SK-N-SH treated with all-trans-retinoic acid at 6 μM for 48 hours (cell line): ENCODE measurements around the gene EZR.

ENCODE experiments used
- ATAC-seq: fragments of 200-7000 bp; cut with Tn5 transposase; 3 replicates; pipeline ENCODE4 v1.9.1; 2020; ENCODE audit warnings: mild to moderate bottlenecking, moderate library complexity
- ARNTL ChIP-seq: fragments of 450-650 bp; formaldehyde crosslinking; IDR thresholded peaks from 2 replicates; pipeline ENCODE4 v1.5.0; 2020; ENCODE audit warnings: low read depth, mild to moderate bottlenecking, moderate library complexity, borderline replicate concordance
- ESRRG ChIP-seq: fragments of 250-450 bp; sonication (Bioruptor Pico); IDR thresholded peaks from 2 replicates; pipeline ENCODE4 v1.6.1; 2021; ENCODE audit warnings: mild to moderate bottlenecking
- GLIS3 ChIP-seq: fragments of 250-450 bp; sonication (Bioruptor Pico); IDR thresholded peaks from 2 replicates; pipeline ENCODE4 v1.5.0; 2020; ENCODE audit warnings: mild to moderate bottlenecking, moderate library complexity
- ISL1 ChIP-seq: fragments of 250-450 bp; sonication (Bioruptor Pico); IDR thresholded peaks from 2 replicates; pipeline ENCODE4 v2.1.2; 2022; ENCODE audit warnings: mild to moderate bottlenecking, moderate library complexity
- OSR1 ChIP-seq: fragments of 250-450 bp; sonication (Bioruptor Pico); IDR thresholded peaks from 2 replicates; pipeline ENCODE4 v1.8.0; 2022; ENCODE audit warnings: moderate library complexity, mild to moderate bottlenecking, inconsistent platforms
- PPARA ChIP-seq: fragments of 250-450 bp; sonication (Bioruptor Pico); IDR thresholded peaks from 2 replicates; pipeline ENCODE4 v1.5.0; 2020; ENCODE audit warnings: mild to moderate bottlenecking, borderline replicate concordance
- RARB ChIP-seq: fragments of 250-450 bp; sonication (Bioruptor Pico); IDR thresholded peaks from 2 replicates; pipeline ENCODE4 v1.8.0; 2021; ENCODE audit warnings: mild to moderate bottlenecking, moderate library complexity
- TCF4 ChIP-seq: fragments of 250-450 bp; sonication (Bioruptor Pico); IDR thresholded peaks from 2 replicates; pipeline ENCODE4 v1.8.0; 2021; ENCODE audit warnings: mild to moderate bottlenecking, moderate library complexity, borderline replicate concordance
- TOX ChIP-seq: fragments of 250-450 bp; sonication (Bioruptor Pico); IDR thresholded peaks from 2 replicates; pipeline ENCODE4 v1.8.0; 2021; ENCODE audit warnings: mild to moderate bottlenecking, moderate library complexity, borderline replicate concordance
- ZC3H10 ChIP-seq: fragments of 250-450 bp; sonication (Bioruptor Pico); IDR thresholded peaks from 2 replicates; pipeline ENCODE4 v1.5.1; 2021; ENCODE audit warnings: mild to moderate bottlenecking, moderate library complexity
- ZFP3 ChIP-seq: fragments of 250-450 bp; sonication (Bioruptor Pico); IDR thresholded peaks from 2 replicates; pipeline ENCODE4 v1.5.0; 2020; ENCODE audit warnings: mild to moderate bottlenecking, moderate library complexity
- ZFP30 ChIP-seq: fragments of 450-650 bp; formaldehyde crosslinking; IDR thresholded peaks from 2 replicates; pipeline ENCODE4 v1.5.0; 2022; ENCODE audit warnings: mild to moderate bottlenecking, moderate library complexity
- ZNF70 ChIP-seq: fragments of 450-650 bp; formaldehyde crosslinking; IDR thresholded peaks from 2 replicates; pipeline ENCODE4 v1.5.0; 2020; ENCODE audit warnings: mild to moderate bottlenecking, moderate library complexity
- ZNF8 ChIP-seq: fragments of 450-650 bp; formaldehyde crosslinking; IDR thresholded peaks from 2 replicates; pipeline ENCODE4 v1.5.0; 2020; ENCODE audit warnings: mild to moderate bottlenecking, moderate library complexity
- TF ChIP-seq, protein P1 (sequence below): fragments of 250-450 bp; sonication (Bioruptor Pico); IDR thresholded peaks from 2 replicates; pipeline ENCODE4 v1.8.0; 2020; ENCODE audit warnings: mild to moderate bottlenecking, moderate library complexity, borderline replicate concordance
- TF ChIP-seq, protein P2 (sequence below): fragments of 250-450 bp; sonication (Bioruptor Pico); IDR thresholded peaks from 2 replicates; pipeline ENCODE4 v1.5.1; 2020; ENCODE audit warnings: low read depth, mild to moderate bottlenecking, moderate library complexity
- TF ChIP-seq, protein P3 (sequence below): fragments of 250-450 bp; sonication (Bioruptor Pico); IDR thresholded peaks from 2 replicates; pipeline ENCODE4 v1.8.0; 2021; ENCODE audit warnings: low read depth, mild to moderate bottlenecking, moderate library complexity, borderline replicate concordance
- TF ChIP-seq, protein P4 (sequence below): fragments of 250-450 bp; sonication (Bioruptor Pico); IDR thresholded peaks from 2 replicates; pipeline ENCODE4 v1.5.1; 2021; ENCODE audit warnings: mild to moderate bottlenecking, moderate library complexity
- TF ChIP-seq, protein P5 (sequence below): fragments of 250-450 bp; sonication (Bioruptor Pico); IDR thresholded peaks from 2 replicates; pipeline ENCODE4 v1.5.0; 2020; ENCODE audit warnings: mild to moderate bottlenecking, moderate library complexity

EZR gene

DNA sequence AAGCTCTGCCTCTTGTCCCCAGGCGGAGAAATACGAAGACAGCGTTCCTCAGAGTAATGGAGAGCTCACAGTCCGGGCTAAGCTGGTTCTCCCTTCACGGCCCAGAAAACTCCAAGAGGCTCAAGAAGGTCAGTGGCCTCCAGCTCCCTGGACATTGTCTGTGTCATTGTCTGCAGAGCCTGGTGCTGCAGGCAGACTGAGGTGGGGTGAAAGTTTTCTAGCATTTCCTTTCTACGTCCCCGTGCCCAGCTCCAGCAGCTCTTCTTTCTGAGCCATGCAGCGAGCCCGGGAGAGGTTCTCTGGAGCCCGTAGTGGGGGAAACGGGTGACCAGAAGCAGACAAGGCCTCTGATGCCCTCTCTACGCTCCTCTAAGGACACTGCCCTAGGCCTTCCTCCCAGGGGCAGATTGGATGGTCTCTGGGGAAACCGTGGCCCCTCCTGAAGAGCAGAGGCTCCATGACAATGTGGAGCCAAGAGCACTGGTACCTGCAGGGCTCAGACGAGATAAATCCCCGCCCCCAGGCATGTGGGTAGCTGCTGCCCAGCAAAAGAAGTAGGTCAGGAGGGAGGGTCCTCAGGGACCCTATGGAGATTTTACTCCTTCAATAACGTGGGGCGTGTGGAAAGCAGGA is 58.4 kb downstream of the EZR start:
- TF ChIP-seq ISL1 (CRISPR knock-in tag) (no peak), ZNF8 (CRISPR knock-in tag) (no peak), ZC3H10 (CRISPR knock-in tag) (no peak), ARNTL (CRISPR knock-in tag) (no peak), ZFP3 (no peak), ESRRG (CRISPR knock-in tag) (no peak), PPARA (CRISPR knock-in tag) (no peak), ZFP30 (CRISPR knock-in tag) (no peak), GLIS3 (CRISPR knock-in tag) (no peak), ZNF70 (CRISPR knock-in tag) (no peak), OSR1 (no peak), TCF4 (CRISPR knock-in tag) (no peak), TOX (CRISPR knock-in tag) (no peak)
- TF ChIP-seq, protein P1, sequence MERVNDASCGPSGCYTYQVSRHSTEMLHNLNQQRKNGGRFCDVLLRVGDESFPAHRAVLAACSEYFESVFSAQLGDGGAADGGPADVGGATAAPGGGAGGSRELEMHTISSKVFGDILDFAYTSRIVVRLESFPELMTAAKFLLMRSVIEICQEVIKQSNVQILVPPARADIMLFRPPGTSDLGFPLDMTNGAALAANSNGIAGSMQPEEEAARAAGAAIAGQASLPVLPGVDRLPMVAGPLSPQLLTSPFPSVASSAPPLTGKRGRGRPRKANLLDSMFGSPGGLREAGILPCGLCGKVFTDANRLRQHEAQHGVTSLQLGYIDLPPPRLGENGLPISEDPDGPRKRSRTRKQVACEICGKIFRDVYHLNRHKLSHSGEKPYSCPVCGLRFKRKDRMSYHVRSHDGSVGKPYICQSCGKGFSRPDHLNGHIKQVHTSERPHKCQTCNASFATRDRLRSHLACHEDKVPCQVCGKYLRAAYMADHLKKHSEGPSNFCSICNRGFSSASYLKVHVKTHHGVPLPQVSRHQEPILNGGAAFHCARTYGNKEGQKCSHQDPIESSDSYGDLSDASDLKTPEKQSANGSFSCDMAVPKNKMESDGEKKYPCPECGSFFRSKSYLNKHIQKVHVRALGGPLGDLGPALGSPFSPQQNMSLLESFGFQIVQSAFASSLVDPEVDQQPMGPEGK (CRISPR knock-in tag), result no peak
- TF ChIP-seq, protein P2, sequence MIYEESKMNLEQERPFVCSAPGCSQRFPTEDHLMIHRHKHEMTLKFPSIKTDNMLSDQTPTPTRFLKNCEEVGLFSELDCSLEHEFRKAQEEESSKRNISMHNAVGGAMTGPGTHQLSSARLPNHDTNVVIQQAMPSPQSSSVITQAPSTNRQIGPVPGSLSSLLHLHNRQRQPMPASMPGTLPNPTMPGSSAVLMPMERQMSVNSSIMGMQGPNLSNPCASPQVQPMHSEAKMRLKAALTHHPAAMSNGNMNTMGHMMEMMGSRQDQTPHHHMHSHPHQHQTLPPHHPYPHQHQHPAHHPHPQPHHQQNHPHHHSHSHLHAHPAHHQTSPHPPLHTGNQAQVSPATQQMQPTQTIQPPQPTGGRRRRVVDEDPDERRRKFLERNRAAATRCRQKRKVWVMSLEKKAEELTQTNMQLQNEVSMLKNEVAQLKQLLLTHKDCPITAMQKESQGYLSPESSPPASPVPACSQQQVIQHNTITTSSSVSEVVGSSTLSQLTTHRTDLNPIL, result no peak
- TF ChIP-seq, protein P3, sequence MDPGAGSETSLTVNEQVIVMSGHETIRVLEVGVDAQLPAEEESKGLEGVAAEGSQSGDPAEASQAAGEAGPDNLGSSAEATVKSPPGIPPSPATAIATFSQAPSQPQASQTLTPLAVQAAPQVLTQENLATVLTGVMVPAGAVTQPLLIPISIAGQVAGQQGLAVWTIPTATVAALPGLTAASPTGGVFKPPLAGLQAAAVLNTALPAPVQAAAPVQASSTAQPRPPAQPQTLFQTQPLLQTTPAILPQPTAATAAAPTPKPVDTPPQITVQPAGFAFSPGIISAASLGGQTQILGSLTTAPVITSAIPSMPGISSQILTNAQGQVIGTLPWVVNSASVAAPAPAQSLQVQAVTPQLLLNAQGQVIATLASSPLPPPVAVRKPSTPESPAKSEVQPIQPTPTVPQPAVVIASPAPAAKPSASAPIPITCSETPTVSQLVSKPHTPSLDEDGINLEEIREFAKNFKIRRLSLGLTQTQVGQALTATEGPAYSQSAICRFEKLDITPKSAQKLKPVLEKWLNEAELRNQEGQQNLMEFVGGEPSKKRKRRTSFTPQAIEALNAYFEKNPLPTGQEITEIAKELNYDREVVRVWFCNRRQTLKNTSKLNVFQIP (CRISPR knock-in tag), result no peak
- TF ChIP-seq, protein P4, sequence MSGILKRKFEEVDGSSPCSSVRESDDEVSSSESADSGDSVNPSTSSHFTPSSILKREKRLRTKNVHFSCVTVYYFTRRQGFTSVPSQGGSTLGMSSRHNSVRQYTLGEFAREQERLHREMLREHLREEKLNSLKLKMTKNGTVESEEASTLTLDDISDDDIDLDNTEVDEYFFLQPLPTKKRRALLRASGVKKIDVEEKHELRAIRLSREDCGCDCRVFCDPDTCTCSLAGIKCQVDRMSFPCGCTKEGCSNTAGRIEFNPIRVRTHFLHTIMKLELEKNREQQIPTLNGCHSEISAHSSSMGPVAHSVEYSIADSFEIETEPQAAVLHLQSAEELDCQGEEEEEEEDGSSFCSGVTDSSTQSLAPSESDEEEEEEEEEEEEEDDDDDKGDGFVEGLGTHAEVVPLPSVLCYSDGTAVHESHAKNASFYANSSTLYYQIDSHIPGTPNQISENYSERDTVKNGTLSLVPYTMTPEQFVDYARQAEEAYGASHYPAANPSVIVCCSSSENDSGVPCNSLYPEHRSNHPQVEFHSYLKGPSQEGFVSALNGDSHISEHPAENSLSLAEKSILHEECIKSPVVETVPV, result no peak
- TF ChIP-seq, all 23 proteins: peak for 0
- ATAC-seq, result no peak

DNA sequence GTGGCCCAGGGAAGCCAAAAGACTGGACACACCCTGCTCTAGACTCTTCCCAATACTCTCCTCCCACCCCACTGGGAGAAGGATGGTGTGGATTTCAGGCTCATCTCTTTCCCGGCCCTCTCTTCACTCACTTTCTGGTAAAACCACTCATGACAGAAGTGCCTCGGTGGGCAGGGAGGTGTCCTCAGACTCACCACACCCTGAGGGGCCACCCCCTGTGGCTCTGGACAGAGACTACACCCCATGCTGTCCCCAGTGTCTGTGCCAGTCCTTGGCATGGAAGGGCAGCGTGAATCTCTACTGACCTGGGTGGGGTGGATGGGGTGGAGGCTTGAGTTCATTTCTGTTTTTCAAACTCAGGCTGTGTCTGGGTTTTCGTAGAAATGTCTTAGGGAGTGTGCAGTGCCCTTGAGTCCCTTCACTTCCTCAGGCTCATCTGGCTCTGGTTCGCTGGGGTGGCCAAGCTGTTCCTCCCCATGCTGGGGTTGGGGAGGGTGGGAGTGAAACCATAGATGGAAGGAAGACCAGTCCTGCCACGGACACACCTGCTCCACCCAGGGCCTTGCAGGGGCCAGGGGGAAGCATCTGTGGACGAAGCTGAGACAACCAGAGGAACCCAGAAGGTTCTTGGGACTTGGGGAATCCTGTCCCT is 59.1 kb downstream of the EZR start:
- no peak for ATAC-seq
- TF ChIP-seq, protein P5, sequence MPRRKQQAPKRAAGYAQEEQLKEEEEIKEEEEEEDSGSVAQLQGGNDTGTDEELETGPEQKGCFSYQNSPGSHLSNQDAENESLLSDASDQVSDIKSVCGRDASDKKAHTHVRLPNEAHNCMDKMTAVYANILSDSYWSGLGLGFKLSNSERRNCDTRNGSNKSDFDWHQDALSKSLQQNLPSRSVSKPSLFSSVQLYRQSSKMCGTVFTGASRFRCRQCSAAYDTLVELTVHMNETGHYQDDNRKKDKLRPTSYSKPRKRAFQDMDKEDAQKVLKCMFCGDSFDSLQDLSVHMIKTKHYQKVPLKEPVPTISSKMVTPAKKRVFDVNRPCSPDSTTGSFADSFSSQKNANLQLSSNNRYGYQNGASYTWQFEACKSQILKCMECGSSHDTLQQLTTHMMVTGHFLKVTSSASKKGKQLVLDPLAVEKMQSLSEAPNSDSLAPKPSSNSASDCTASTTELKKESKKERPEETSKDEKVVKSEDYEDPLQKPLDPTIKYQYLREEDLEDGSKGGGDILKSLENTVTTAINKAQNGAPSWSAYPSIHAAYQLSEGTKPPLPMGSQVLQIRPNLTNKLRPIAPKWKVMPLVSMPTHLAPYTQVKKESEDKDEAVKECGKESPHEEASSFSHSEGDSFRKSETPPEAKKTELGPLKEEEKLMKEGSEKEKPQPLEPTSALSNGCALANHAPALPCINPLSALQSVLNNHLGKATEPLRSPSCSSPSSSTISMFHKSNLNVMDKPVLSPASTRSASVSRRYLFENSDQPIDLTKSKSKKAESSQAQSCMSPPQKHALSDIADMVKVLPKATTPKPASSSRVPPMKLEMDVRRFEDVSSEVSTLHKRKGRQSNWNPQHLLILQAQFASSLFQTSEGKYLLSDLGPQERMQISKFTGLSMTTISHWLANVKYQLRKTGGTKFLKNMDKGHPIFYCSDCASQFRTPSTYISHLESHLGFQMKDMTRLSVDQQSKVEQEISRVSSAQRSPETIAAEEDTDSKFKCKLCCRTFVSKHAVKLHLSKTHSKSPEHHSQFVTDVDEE (CRISPR knock-in tag), result no peak
- TF ChIP-seq ISL1 (CRISPR knock-in tag), result no peak
- TF ChIP-seq TCF4 (CRISPR knock-in tag), result no peak
- TF ChIP-seq, protein P2, result no peak
- TF ChIP-seq, protein P4, result no peak
- no peak for TF ChIP-seq ZC3H10 (CRISPR knock-in tag)
- no peak for TF ChIP-seq ZNF8 (CRISPR knock-in tag)
- no peak for TF ChIP-seq RARB (CRISPR knock-in tag)
